Spleen (tissue), 11 donors: ENCODE results near the gene RANBP9. TPM values are rescaled to one million over a fixed set of nuclear protein-coding genes. Genes with fewer than 3 reads are reported as not detected.

Experiments used
- DNase-seq: peaks from one replicate; pipeline ENCODE4 v3.0.0-alpha.2; 2020
- H3K27ac ChIP-seq, 8 donors: fragments of 200-600 bp; sonication (generic) in 7 of 8; 1 replicate in 4 of 8; 2 replicates in 4 of 8; pipeline versions ENCODE4 v1.5.0 to v1.8.0; 2016 to 2021; ENCODE audit warnings: inconsistent platforms in 4 of 8, mild to moderate bottlenecking in 4 of 8, moderate library complexity in 1 of 8
- H3K27me3 ChIP-seq, 7 donors: fragments of 200-600 bp; sonication (generic) in 6 of 7; replicated peaks in 1 of 7; 1 replicate in 4 of 7; 2 replicates in 3 of 7; pipeline versions ENCODE4 v1.5.0 to v1.8.0; 2016 to 2021; ENCODE audit warnings: inconsistent platforms in 3 of 7, mild to moderate bottlenecking in 1 of 7
- H3K36me3 ChIP-seq, 6 donors: fragments of 200-600 bp; sonication (generic) in 5 of 6; 1 replicate in 4 of 6; 2 replicates in 2 of 6; pipeline versions ENCODE4 v1.5.0 to v1.8.0; 2016 to 2021; ENCODE audit warnings: inconsistent platforms in 2 of 6
- H3K4me1 ChIP-seq, 6 donors: fragments of 200-600 bp; sonication (generic) in 5 of 6; 1 replicate in 3 of 6; 2 replicates in 3 of 6; pipeline versions ENCODE4 v1.5.0 to v1.8.0; 2016 to 2021; ENCODE audit warnings: inconsistent platforms in 3 of 6
- H3K4me3 ChIP-seq, 8 donors: fragments of 200-600 bp; sonication (generic) in 7 of 8; 1 replicate in 4 of 8; 2 replicates in 4 of 8; pipeline versions ENCODE4 v1.5.0 to v1.8.0; 2016 to 2021; ENCODE audit warnings: inconsistent platforms in 4 of 8, mild to moderate bottlenecking in 4 of 8, moderate library complexity in 2 of 8
- H3K9me3 ChIP-seq, 8 donors: fragments of 200-600 bp; sonication (generic) in 7 of 8; 1 replicate in 4 of 8; 2 replicates in 4 of 8; pipeline versions ENCODE4 v1.5.0 to v1.8.0; 2016 to 2021; ENCODE audit warnings: inconsistent platforms in 4 of 8
- CTCF ChIP-seq, 11 experiments: fragments of 200-600 bp in 7 of 11; fragments of 450-650 bp in 4 of 11; sonication (generic) in 4 of 11; IDR thresholded peaks in 8 of 11; conservative IDR thresholded peaks in 3 of 11; 1 replicate in 7 of 11; 2 replicates in 4 of 11; pipeline versions ENCODE4 v1.4.0 to v1.8.0; 2016 to 2021; ENCODE audit warnings: antibody characterized with exemption in 11 of 11, inconsistent platforms in 4 of 11, mild to moderate bottlenecking in 1 of 11
- POLR2A ChIP-seq, 3 donors: fragments of 450-650 bp; IDR thresholded peaks; one replicate each; pipeline ENCODE4 v1.5.1; 2017; ENCODE audit warnings: antibody characterized with exemption in 3 of 3, mild to moderate bottlenecking in 1 of 3
- POLR2AphosphoS5 ChIP-seq, 3 donors: sonication (generic); formaldehyde crosslinking; IDR thresholded peaks; one replicate each; pipeline ENCODE4 v1.5.1; 2017; ENCODE audit warnings: antibody characterized with exemption in 3 of 3
- WGBS, 5 donors: extraction: QIAGEN DNeasy Blood & Tissue Kit in 3 of 5; methylation state at CpG; one replicate each; pipeline versions ENCODE4 v1.1.5 to v1.1.7; 2013 to 2018; 5-methylcytosine and 5-hydroxymethylcytosine counted together
- intact Hi-C: fragments of 100-400 bp; cut with DNase I; formaldehyde crosslinking; loops from one replicate; pipeline ENCODE4 v1.15.0; 2023; ENCODE audit warnings: low total_unique reads
- polyA plus RNA-seq, 3 donors: library from polyadenylated mRNA; stranded (reverse); fragments of 200-250 nt; gene quantifications; one replicate each; pipeline ENCODE4 v1.2.1, GENCODE V29; 2013
- total RNA-seq, 7 donors: library from RNA; depleted of rRNA in 3 of 7; stranded (reverse); fragments of >200 nt in 3 of 7; fragmentation: NEBNext Ultra II Directional in 4 of 7; extraction: Animal tissue kit (Norgen Biotek cat#: 25700) in 4 of 7; gene quantifications; one replicate each; pipeline versions ENCODE4 v1.1.0 to v1.2.1, GENCODE V29; 2016 to 2021
- donor health status: healthy with polysubstance abuse.
- donor health status: DM: no; HTN: no; CAD: no; lungs with moderate emphysema.
- donor health status: DM: no; HTN: no; CAD: no.
- donor health status: Bipolar disorder and iron deficiency.
- donor health status: healthy.
- donor health status: DM: no; HTN: no; CAD: no.
- donor health status: DM: yes; HTN: yes; CAD: no.

Gene RANBP9
- total and polyA plus RNA-seq, 10 donors, result 13.4 to 41.8 (median 34.6) TPM

GRCh38 chr6:13676551-13677156 lies 35.0 kb downstream of the RANBP9 start:
- 74 to 88% (median 85%) methylated on average over 3 of the region's 3 CpGs for WGBS, 5 donors
- intact Hi-C loops, result no loop called here
- Histone ChIP-seq H3K27ac (no peak overlapping the region), H3K4me1 (peaks cover 0 to 75% (median 29%) of the 10 kb centered on the region in 6 donors), H3K36me3 (no peaks in the 10 kb centered on the region), H3K27me3 (no peaks in the 10 kb centered on the region), H3K9me3 (peaks cover 0 to 35% (median 19%) of the 10 kb centered on the region in 8 donors), H3K4me3 (no peak overlapping the region)
- no peak for DNase-seq
- TF ChIP-seq CTCF (IDR thresholded peaks at IDR 0.05 in 8 of 11, conservative IDR thresholded peaks at IDR 0.05 in 3 of 11) (no peak), POLR2A (IDR thresholded peaks at IDR 0.05) (no peak), POLR2AphosphoS5 (IDR thresholded peaks at IDR 0.05) (no peak)

- Histone ChIP-seq H3K4me1 (peaks cover 0 to 78% (median 23%) of the 10 kb centered on the region in 6 donors), H3K27ac (no peak overlapping the region), H3K27me3 (no peaks in the 10 kb centered on the region), H3K9me3 (peaks cover 0 to 36% (median 14%) of the 10 kb centered on the region in 8 donors), H3K4me3 (no peak overlapping the region), H3K36me3 (no peaks in the 10 kb centered on the region)
- DNase-seq, result no peak
- intact Hi-C loops, result no loop called here
- 78 to 92% (median 82%) methylated on average over 2 of the region's 2 CpGs for WGBS, 5 donors
- no peak for TF ChIP-seq POLR2A (IDR thresholded peaks at IDR 0.05)
- no peak for TF ChIP-seq CTCF (IDR thresholded peaks at IDR 0.05 in 8 of 11, conservative IDR thresholded peaks at IDR 0.05 in 3 of 11)
- no peak for TF ChIP-seq POLR2AphosphoS5 (IDR thresholded peaks at IDR 0.05)
Measured at GRCh38 chr6:13674533-13675190, 37.0 kb downstream of the RANBP9 start.

GRCh38 chr6:13673825-13674444 lies 37.7 kb downstream of the RANBP9 start:
- Histone ChIP-seq H3K36me3 (no peaks in the 10 kb centered on the region), H3K4me3 (no peak overlapping the region), H3K9me3 (peaks cover 0 to 36% (median 14%) of the 10 kb centered on the region in 8 donors), H3K27me3 (no peaks in the 10 kb centered on the region), H3K27ac (no peak overlapping the region), H3K4me1 (peaks cover 0 to 83% (median 24%) of the 10 kb centered on the region in 6 donors)
- intact Hi-C loops, result no loop called here
- WGBS, 5 donors, result 93 to 98% (median 96%) methylated on average over 3 of the region's 3 CpGs
- DNase-seq, result no peak
- no peak for TF ChIP-seq POLR2AphosphoS5 (IDR thresholded peaks at IDR 0.05)
- no peak for TF ChIP-seq POLR2A (IDR thresholded peaks at IDR 0.05)
- no peak for TF ChIP-seq CTCF (IDR thresholded peaks at IDR 0.05 in 8 of 11, conservative IDR thresholded peaks at IDR 0.05 in 3 of 11)

DNA sequence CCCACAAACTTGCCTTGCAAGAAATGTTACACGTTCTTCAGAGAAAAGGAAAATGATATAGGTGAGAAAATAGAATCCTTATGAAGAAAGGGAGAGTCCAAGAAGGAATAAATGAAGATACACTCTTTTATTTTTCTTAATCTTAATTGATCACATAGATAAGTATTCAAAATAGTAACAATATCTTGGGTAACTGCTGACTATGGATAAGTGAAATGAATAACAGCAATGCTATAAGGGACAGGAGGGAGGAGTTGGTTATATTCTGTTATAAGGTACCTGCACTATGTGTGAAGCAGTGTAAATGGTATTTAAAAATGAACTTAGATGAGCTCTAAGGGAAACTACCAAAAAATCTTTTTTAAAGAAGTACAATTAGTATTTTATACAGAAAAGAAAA lies 38.3 kb downstream of the RANBP9 start:
- H3K36me3 ChIP-seq, result no peaks in the 10 kb centered on the region
- H3K27ac ChIP-seq, result no peak overlapping the region
- WGBS, 5 donors, result 45 to 57% (median 49%) methylated on average over 1 of the region's 1 CpG
- no peak for TF ChIP-seq CTCF (IDR thresholded peaks at IDR 0.05 in 8 of 11, conservative IDR thresholded peaks at IDR 0.05 in 3 of 11)
- no peak for TF ChIP-seq POLR2AphosphoS5 (IDR thresholded peaks at IDR 0.05)
- TF ChIP-seq POLR2A (IDR thresholded peaks at IDR 0.05), result no peak
- no peak overlapping the region for H3K4me3 ChIP-seq
- peaks cover 0 to 83% (median 29%) of the 10 kb centered on the region in 6 donors for H3K4me1 ChIP-seq
- H3K9me3 ChIP-seq, result peaks cover 0 to 36% (median 14%) of the 10 kb centered on the region in 8 donors
- no peaks in the 10 kb centered on the region for H3K27me3 ChIP-seq
- DNase-seq, result no peak
- intact Hi-C loops, result no loop called here
